ENCODE data around the gene HINT3. TPM values are rescaled to one million over a fixed set of nuclear protein-coding genes. Genes with fewer than 3 reads are reported as not detected.
"Not testable (repeated sequence)": the region's sequence is repeated elsewhere in the genome, so short reads cannot be mapped to it uniquely, and the experiment has no call there.

Gene HINT3
- total RNA-seq (ENCODE audit: unreplicated experiment): 12.3 TPM
- long read RNA-seq, partial matches to known transcripts: 0 of 1 reads
- long read RNA-seq, other reads (novel, unspliced or antisense): 0 of 1 reads

DNA sequence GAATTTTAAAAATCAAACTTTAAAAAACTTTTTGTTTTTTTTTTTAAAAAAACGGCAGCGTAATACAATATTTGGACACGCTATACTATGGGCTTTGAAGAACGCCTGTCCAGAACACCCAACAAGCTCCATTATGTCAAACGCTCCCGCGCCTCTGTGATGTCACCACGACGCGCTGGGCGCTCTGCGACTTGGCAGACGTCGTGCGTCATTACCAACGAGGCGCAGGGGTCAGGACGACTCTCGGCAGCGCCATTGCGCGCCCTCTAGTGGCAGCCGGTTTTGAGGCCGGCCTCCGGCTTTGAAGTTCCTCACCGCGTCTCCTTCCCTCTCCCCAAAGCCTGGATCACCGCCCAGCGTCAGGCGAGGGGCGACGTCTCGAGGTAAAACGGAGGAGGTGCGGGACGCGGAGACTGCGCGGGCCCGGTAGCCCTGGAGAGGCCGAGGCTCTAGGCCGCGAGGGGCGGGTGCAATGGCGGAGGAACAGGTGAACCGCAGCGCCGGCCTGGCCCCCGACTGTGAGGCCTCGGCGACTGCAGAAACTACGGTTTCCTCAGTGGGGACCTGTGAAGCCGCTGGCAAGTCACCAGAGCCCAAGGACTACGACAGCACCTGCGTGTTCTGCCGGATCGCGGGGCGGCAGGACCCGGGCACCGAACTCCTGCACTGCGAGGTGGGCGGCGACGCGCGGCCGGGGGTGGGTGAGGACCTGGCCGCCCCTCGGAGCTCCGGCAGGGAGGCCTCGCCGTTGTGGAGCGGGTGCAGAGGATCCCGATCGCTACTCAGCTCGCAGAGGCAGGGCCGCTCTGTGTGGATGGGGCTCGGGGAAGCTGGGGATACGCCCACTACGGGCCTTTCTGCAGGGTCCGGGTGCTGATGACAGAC, at the start of gene HINT3:
HINT3 (plus strand) TSS at position 265 of the 885 bp plus-strand sequence; CDS start at position 473, 208 bp downstream.
- Mint-ChIP-seq H3K4me3 (ENCODE audit: unreplicated experiment) (peak within 1 kb of the TSS; percentile 70), H3K27me3 (ENCODE audit: unreplicated experiment) (no peaks in the 10 kb centered on the region), H3K36me3 (ENCODE audit: low read depth, unreplicated experiment) (peaks cover 5% of the 10 kb centered on the region), H3K4me1 (ENCODE audit: unreplicated experiment) (peaks cover 7% of the 10 kb centered on the region), H3K9me3 (ENCODE audit: unreplicated experiment) (no peaks in the 10 kb centered on the region), H3K27ac (ENCODE audit: unreplicated experiment) (no peak within 1 kb of the TSS)
- DNase-seq (ENCODE audit: low spot score): peak; percentile 99
- peak; percentile 99 for TF ChIP-seq CTCF (IDR thresholded peaks at IDR 0.05; ENCODE audit: unreplicated experiment)

GRCh38 chr6:125910527-125910926, 46.0 kb upstream of the HINT3 start:
- Mint-ChIP-seq H3K9me3 (ENCODE audit: unreplicated experiment) (no peaks in the 10 kb centered on the region), H3K4me1 (ENCODE audit: unreplicated experiment) (peaks cover 6% of the 10 kb centered on the region), H3K4me3 (ENCODE audit: unreplicated experiment) (no peak overlapping the region), H3K36me3 (ENCODE audit: low read depth, unreplicated experiment) (peaks cover 12% of the 10 kb centered on the region), H3K27me3 (ENCODE audit: unreplicated experiment) (peaks cover 6% of the 10 kb centered on the region), H3K27ac (ENCODE audit: unreplicated experiment) (no peak overlapping the region)
- TF ChIP-seq CTCF (IDR thresholded peaks at IDR 0.05; ENCODE audit: unreplicated experiment): no peak
- DNase-seq (ENCODE audit: low spot score): no peak

DNA sequence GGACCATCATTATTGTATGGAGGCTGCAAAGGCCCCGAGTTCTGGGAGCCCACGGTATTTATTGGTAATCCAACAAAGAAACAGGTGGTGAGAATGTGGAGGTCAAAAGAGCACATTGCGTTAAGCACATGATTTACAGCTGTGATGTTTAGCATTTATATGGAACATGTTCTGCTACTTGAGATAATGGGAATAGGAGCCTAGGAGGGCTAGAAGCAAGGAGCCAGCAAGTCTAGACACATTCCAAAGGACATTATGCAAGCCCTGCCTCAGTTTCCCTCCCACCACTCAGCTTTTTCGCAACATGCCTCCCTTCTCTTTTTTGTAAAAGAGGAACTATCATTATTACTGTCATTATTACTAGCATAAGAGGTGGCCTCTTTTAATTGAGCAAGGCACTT, 45.5 kb upstream of the HINT3 start:
- not testable (repeated sequence) for H3K27ac Mint-ChIP-seq (ENCODE audit: unreplicated experiment); DNase-seq (ENCODE audit: low spot score); H3K27me3 Mint-ChIP-seq (ENCODE audit: unreplicated experiment); H3K4me3 Mint-ChIP-seq (ENCODE audit: unreplicated experiment); H3K4me1 Mint-ChIP-seq (ENCODE audit: unreplicated experiment); H3K9me3 Mint-ChIP-seq (ENCODE audit: unreplicated experiment)
- peaks cover 15% of the 10 kb centered on the region for H3K36me3 Mint-ChIP-seq (ENCODE audit: low read depth, unreplicated experiment)

GRCh38 chr6:125912430-125912829, 44.1 kb upstream of the HINT3 start:
- not testable (repeated sequence) for H3K4me3 Mint-ChIP-seq (ENCODE audit: unreplicated experiment); H3K27me3 Mint-ChIP-seq (ENCODE audit: unreplicated experiment); DNase-seq (ENCODE audit: low spot score); H3K9me3 Mint-ChIP-seq (ENCODE audit: unreplicated experiment); H3K27ac Mint-ChIP-seq (ENCODE audit: unreplicated experiment); H3K4me1 Mint-ChIP-seq (ENCODE audit: unreplicated experiment)
- peaks cover 26% of the 10 kb centered on the region for H3K36me3 Mint-ChIP-seq (ENCODE audit: low read depth, unreplicated experiment)

DNA sequence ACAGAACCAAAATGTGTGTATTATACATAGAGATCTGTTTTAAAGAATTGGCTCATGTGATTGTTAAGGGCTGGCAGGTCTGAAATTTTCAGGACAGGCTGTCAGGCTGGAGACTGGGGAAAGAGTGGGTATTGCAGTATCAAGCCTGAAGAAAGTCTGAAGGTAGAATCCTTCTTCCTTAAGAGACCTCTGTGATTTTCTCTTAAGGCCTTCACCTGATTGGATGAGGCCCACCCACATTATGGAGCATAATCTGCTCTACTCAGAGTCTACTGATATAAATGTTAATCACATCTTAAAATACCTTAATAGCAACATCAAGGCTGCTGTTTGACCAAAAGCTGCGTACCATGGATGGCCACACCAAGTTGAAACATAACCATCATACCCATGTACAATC, 43.4 kb upstream of the HINT3 start:
- Mint-ChIP-seq H3K4me1 (ENCODE audit: unreplicated experiment) (peaks cover 5% of the 10 kb centered on the region), H3K27me3 (ENCODE audit: unreplicated experiment) (peaks cover 5% of the 10 kb centered on the region), H3K4me3 (ENCODE audit: unreplicated experiment) (no peak overlapping the region), H3K27ac (ENCODE audit: unreplicated experiment) (no peak overlapping the region), H3K36me3 (ENCODE audit: low read depth, unreplicated experiment) (peaks cover 26% of the 10 kb centered on the region), H3K9me3 (ENCODE audit: unreplicated experiment) (no peaks in the 10 kb centered on the region)
- no peak for DNase-seq (ENCODE audit: low spot score)
- no peak for TF ChIP-seq CTCF (IDR thresholded peaks at IDR 0.05; ENCODE audit: unreplicated experiment)

- no peak overlapping the region for H3K27ac Mint-ChIP-seq (ENCODE audit: unreplicated experiment)
- peaks cover 24% of the 10 kb centered on the region for H3K36me3 Mint-ChIP-seq (ENCODE audit: low read depth, unreplicated experiment)
- no peak for DNase-seq (ENCODE audit: low spot score)
- TF ChIP-seq CTCF (IDR thresholded peaks at IDR 0.05; ENCODE audit: unreplicated experiment): no peak
- no peaks in the 10 kb centered on the region for H3K9me3 Mint-ChIP-seq (ENCODE audit: unreplicated experiment)
- no peak overlapping the region for H3K4me3 Mint-ChIP-seq (ENCODE audit: unreplicated experiment)
- H3K4me1 Mint-ChIP-seq (ENCODE audit: unreplicated experiment): peaks cover 12% of the 10 kb centered on the region
- peaks cover 4% of the 10 kb centered on the region for H3K27me3 Mint-ChIP-seq (ENCODE audit: unreplicated experiment)
Measured at GRCh38 chr6:125913864-125914351, 42.7 kb upstream of the HINT3 start.
